Right lobe of liver (tissue), 6 donors: ENCODE data around the gene TCF23. TPM values are rescaled to one million over a fixed set of nuclear protein-coding genes. Genes with fewer than 3 reads are reported as not detected.
"Not testable (repeated sequence)": the region's sequence is repeated elsewhere in the genome, so short reads cannot be mapped to it uniquely, and the experiment has no call there.

Experiments
- ATAC-seq, 4 donors: fragments of 200-7000 bp; cut with Tn5 transposase; one replicate each; pipeline ENCODE4 v1.9.1; 2020; ENCODE audit warnings: mild to moderate bottlenecking in 4 of 4, moderate library complexity in 4 of 4
- DNase-seq, 3 donors: peaks; one replicate each; pipeline ENCODE4 v3.0.0-alpha.2; 2020
- H3K27ac ChIP-seq, 3 donors: fragments of 200-600 bp; one replicate each; pipeline ENCODE4 v1.8.0; 2022
- H3K27me3 ChIP-seq, 2 donors: fragments of 200-600 bp; one replicate each; pipeline ENCODE4 v1.8.0; 2022
- H3K36me3 ChIP-seq, 4 donors: fragments of 200-600 bp; sonication (generic) in 1 of 4; one replicate each; pipeline versions ENCODE4 v1.5.1 to v1.8.0; 2017 to 2022; ENCODE audit warnings: control low read depth in 1 of 4
- H3K4me1 ChIP-seq, 4 donors: fragments of 200-600 bp; sonication (generic) in 1 of 4; one replicate each; pipeline versions ENCODE4 v1.5.1 to v1.8.0; 2017 to 2022; ENCODE audit warnings: control low read depth in 1 of 4
- H3K4me3 ChIP-seq, 3 donors: fragments of 200-600 bp; one replicate each; pipeline ENCODE4 v1.8.0; 2022
- H3K9me3 ChIP-seq, 4 donors: fragments of 200-600 bp; sonication (generic) in 1 of 4; one replicate each; pipeline versions ENCODE4 v1.5.1 to v1.8.0; 2017 to 2022; ENCODE audit warnings: control low read depth in 1 of 4
- CTCF ChIP-seq, 4 donors: fragments of 200-600 bp in 3 of 4; fragments of 450-650 bp in 1 of 4; IDR thresholded peaks; one replicate each; pipeline versions ENCODE4 v1.5.1 to v1.8.0; 2016 to 2022; ENCODE audit warnings: antibody characterized with exemption in 4 of 4, mild to moderate bottlenecking in 2 of 4
- POLR2A ChIP-seq: fragments of 450-650 bp; IDR thresholded peaks from one replicate; pipeline ENCODE4 v1.6.1; 2017; ENCODE audit warnings: antibody characterized with exemption, mild to moderate bottlenecking
- WGBS: methylation state at CpG from one replicate; pipeline ENCODE4 v1.1.6; 2018; ENCODE audit warnings: low coverage, low lambda C conversion rate; ENCODE audit not compliant: insufficient coverage; ENCODE audit errors: missing lambda C conversion rate; 5-methylcytosine and 5-hydroxymethylcytosine counted together
- intact Hi-C, 2 donors: fragments of 100-400 bp; cut with DNase I; formaldehyde crosslinking; loops; one replicate each; pipeline versions ENCODE4 v1.11.2 to v1.14.1; 2022
- total RNA-seq, 6 experiments: library from RNA; depleted of rRNA in 2 of 6; stranded (reverse); fragments of >200 nt in 2 of 6; fragmentation: NEBNext Ultra II Directional in 3 of 6; extraction: Animal tissue kit (Norgen Biotek cat#: 25700) in 3 of 6; gene quantifications; one replicate each; pipeline versions ENCODE4 v1.1.0 to v1.2.4, GENCODE V29; 2016 to 2023
- donor health status: DM: no; HTN: yes; CAD: no.
- donor health status: DM: no; HTN: no; CAD: no.
- donor health status: DM: no; HTN: no; CAD: no.
- donor health status: DM: no; HTN: yes; CAD: no.
- donor health status: DM: no; HTN: yes; CAD: no.

TCF23 gene
- total RNA-seq, 6 experiments from 2014 or later, result 0.04 TPM; not detected in 5

DNA sequence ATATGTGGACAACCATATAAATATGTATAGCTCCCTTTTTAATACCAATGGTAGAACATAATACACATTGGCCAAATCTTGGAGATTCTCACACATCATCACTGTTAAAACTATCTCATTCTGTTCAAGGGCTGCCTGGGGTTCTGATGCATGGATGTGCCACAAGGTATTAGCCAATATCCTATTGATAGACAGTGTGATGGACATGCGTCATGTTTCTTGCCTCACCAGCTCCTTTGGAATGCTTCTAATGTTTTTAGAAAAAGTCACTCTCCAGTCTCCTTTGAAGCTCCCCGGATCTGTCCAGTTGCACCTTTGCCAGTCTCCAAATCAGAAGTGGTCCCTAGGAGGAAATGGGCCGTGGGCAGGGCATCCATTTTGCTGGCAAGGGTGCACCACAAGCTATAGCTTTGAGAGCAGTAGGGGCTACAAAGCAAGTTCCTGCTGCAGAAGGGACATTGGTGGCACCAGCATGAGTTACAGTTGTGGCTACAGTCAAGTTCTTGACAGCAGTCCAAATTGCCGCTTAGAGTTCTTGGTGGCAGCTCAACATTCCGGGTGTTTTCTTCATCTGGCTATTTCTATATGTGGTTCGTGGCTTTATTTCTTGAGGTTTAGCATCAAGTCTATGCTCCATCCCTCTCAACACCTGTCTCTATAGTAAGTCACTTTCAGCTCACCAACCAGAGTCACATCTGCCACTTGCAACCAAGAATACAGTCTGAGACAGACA is 38.0 kb downstream of the TCF23 start:
- no peaks in the 10 kb centered on the region for H3K9me3 ChIP-seq
- DNase-seq, result peak in 1 of 3 donors; percentile 35
- H3K27me3 ChIP-seq, result no peaks in the 10 kb centered on the region
- peaks cover 0 to 44% (median 17%) of the 10 kb centered on the region in 4 donors for H3K4me1 ChIP-seq
- WGBS, result 66% methylated on average over 6 of the region's 6 CpGs
- H3K4me3 ChIP-seq, result no peak overlapping the region
- H3K36me3 ChIP-seq, result no peaks in the 10 kb centered on the region
- TF ChIP-seq POLR2A (no peak), CTCF (IDR thresholded peaks at IDR 0.05) (no peak)
- H3K27ac ChIP-seq, result peak overlapping the region; percentile 80 to 96 (median 91)
- no peak for ATAC-seq
- intact Hi-C loops, result no loop called here

DNA sequence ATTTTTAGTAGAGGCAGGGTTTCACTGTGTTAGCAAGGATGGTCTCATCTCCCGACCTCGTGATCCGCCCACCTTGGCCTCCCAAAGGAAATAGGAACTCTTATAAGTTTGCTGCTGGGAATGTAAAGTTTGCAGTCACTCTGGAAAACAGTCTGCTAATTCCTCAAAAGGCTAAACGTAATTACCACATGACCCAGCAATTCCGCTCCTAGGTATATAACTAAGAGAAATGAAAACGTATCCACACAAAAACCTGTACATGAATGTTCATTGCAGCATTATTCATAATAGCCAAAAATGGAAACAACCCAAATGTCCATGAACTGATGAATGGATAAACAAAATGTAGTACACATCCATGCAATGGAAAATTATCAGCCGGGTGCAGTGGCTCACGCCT is 41.2 kb downstream of the TCF23 start:
- Histone ChIP-seq H3K27ac (no peak overlapping the region), H3K4me1 (peaks cover 0 to 28% (median 13%) of the 10 kb centered on the region in 4 donors), H3K27me3 (no peaks in the 10 kb centered on the region), H3K9me3 (no peaks in the 10 kb centered on the region), H3K36me3 (no peaks in the 10 kb centered on the region), H3K4me3 (no peak overlapping the region)
- DNase-seq (no peak), ATAC-seq (no peak)
- TF ChIP-seq POLR2A (no peak), CTCF (IDR thresholded peaks at IDR 0.05) (no peak)
- intact Hi-C loops, result loop anchor here in 1 of 2 donors (10.0 kb wide), 1 partner anchor 95 kb away; no protein-coding TSS in a partner anchor
- 96% methylated on average over 7 of the region's 8 CpGs for WGBS

DNA sequence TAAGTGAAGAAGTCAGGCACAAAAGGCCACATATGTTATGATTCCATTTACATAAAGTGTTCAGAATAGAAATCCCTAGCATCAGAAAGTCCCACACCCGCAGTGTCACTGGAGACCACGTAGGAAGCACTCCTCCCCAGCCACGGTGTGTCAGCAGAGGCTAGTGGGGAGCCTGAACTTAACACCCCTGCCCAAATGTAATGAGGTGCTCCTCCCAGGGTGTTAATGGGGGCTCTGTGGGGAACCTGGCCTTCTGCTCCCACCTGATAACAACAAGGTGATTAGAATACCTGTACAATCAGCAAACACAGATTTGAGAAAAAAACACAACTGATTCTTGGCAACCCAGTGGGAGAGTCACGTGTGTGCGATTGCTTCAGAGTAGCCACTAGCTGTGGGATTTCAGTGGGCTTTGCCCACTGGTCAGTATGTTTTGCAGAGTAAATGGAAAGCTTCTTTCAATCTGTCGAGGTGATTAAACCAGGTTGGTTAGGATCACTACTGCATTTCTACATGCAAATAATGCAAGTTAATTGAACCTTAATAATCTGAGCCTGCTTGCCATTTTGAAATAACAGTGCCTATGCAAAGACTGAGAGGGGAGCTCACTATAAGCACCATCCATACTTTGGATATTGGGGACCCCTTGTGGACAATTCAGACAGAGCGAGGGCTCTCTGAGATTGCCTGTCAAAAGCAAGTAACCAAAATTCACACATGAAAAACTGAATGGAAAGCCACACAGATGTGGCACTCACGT is 42.4 kb downstream of the TCF23 start:
- DNase-seq (no peak), ATAC-seq (peak; percentile 69 to 84 (median 74))
- H3K27me3 ChIP-seq, result no peaks in the 10 kb centered on the region
- no peaks in the 10 kb centered on the region for H3K9me3 ChIP-seq
- intact Hi-C loops, result loop anchor here in 1 of 2 donors (10.0 kb wide), 1 partner anchor 96 kb away; no protein-coding TSS in a partner anchor
- no peak overlapping the region for H3K4me3 ChIP-seq
- peaks cover 0 to 16% (median 7%) of the 10 kb centered on the region in 4 donors for H3K4me1 ChIP-seq
- no peaks in the 10 kb centered on the region for H3K36me3 ChIP-seq
- WGBS, result 31% methylated on average over 8 of the region's 8 CpGs
- TF ChIP-seq POLR2A (no peak), CTCF (IDR thresholded peaks at IDR 0.05) (peak; percentile 63 to 72 (median 70))
- H3K27ac ChIP-seq, result peak overlapping the region; percentile 39 to 66 (median 45)

GRCh38 chr2:27194538-27195354 is 45.9 kb downstream of the TCF23 start:
- TF ChIP-seq CTCF (IDR thresholded peaks at IDR 0.05) (no peak), POLR2A (no peak)
- DNase-seq (peak; percentile 56 to 68 (median 66)), ATAC-seq (peak; percentile 76 to 88 (median 84))
- 40% methylated on average over 17 of the region's 17 CpGs for WGBS
- Histone ChIP-seq H3K4me3 (no peak overlapping the region), H3K36me3 (no peaks in the 10 kb centered on the region), H3K27ac (peak overlapping the region; percentile 69 to 80 (median 74)), H3K4me1 (peaks cover 0 to 13% (median 4%) of the 10 kb centered on the region in 4 donors), H3K27me3 (no peaks in the 10 kb centered on the region), H3K9me3 (no peaks in the 10 kb centered on the region)
- intact Hi-C loops, result loop anchor here in 1 of 2 donors (10.0 kb wide), 1 partner anchor 100 kb away; no protein-coding TSS in a partner anchor

DNA sequence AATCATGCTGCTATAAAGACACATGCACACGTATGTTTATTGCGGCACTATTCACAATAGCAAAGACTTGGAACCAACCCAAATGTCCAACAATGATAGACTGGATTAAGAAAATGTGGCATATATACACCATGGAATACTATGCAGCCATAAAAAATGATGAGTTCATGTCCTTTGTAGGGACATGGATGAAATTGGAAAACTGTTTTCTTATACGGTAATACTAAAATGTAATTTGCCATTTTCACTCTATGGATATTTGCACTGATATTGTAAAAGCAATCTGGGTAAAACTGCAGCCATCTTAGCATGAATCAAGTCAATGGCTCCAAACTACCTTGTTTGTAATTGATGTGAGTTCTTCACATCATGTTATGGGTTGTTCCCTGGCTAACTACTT is 47.0 kb downstream of the TCF23 start:
- not testable (repeated sequence) for ATAC-seq, H3K36me3 ChIP-seq, H3K9me3 ChIP-seq, H3K27ac ChIP-seq, H3K4me3 ChIP-seq, DNase-seq, H3K27me3 ChIP-seq
- H3K4me1 ChIP-seq, result peaks cover 0 to 13% (median 4%) of the 10 kb centered on the region in 4 donors
- intact Hi-C loops, result loop anchor here in 1 of 2 donors (10.0 kb wide), 1 partner anchor 101 kb away; no protein-coding TSS in a partner anchor
- WGBS, result 88% methylated on average over 3 of the region's 3 CpGs

DNA sequence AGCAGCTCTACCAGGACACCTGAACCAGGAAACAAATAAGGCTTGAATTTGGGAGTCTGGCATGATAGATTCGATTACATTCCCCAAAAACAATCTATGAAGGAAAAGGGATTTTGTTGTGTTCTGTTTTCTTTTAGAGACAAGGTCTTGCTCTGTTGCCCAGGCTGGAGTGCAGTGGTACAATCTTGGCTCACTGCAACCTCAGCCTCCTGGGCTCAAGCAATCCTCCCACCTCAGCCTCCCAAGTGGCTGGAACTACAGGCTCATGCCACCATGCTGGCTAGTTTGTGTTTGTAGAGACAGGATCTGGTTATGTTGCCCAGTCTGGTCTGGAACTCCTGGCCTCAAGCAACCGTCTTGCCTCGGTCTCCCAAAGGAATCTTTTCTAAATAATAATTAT is 49.3 kb downstream of the TCF23 start:
- ATAC-seq, H3K27ac ChIP-seq, H3K4me3 ChIP-seq, H3K4me1 ChIP-seq, H3K27me3 ChIP-seq, DNase-seq, H3K9me3 ChIP-seq: not testable (repeated sequence)
- peaks cover 0 to 25% (median 10%) of the 10 kb centered on the region in 4 donors for H3K36me3 ChIP-seq
- 93% methylated on average over 3 of the region's 3 CpGs for WGBS
- intact Hi-C loops, result loop anchor here in 1 of 2 donors (10.0 kb wide), 1 partner anchor 103 kb away; no protein-coding TSS in a partner anchor
